Epithelial cell of esophagus (primary cell): ENCODE data around the gene SH2D7.
"Not testable (repeated sequence)": the region's sequence is repeated elsewhere in the genome, so short reads cannot be mapped to it uniquely, and the experiment has no call there.

Experiments
- DNase-seq: peaks from one replicate; pipeline ENCODE4 v3.0.0; 2010; ENCODE audit warnings: low read depth
- H3K4me3 ChIP-seq: 2 replicates; pipeline ENCODE4 v1.5.1; 2011; ENCODE audit warnings: mild to moderate bottlenecking, low read length, control low read depth
- CTCF ChIP-seq: IDR thresholded peaks from 2 replicates; pipeline ENCODE4 v1.5.1; 2011; ENCODE audit warnings: low read depth, mild to moderate bottlenecking, low read length, control low read depth, inconsistent platforms; ENCODE audit not compliant: insufficient read depth; ENCODE audit errors: missing control alignments

Gene SH2D7

GRCh38 chr15:78142332-78142731, 50.0 kb downstream of the SH2D7 start:
- TF ChIP-seq CTCF, result no peak
- no peak for DNase-seq
- no peak overlapping the region for H3K4me3 ChIP-seq

GRCh38 chr15:78146425-78147154, 54.2 kb downstream of the SH2D7 start:
- DNase-seq, result peak; percentile 75
- H3K4me3 ChIP-seq, result no peak overlapping the region
- no peak for TF ChIP-seq CTCF

GRCh38 chr15:78147566-78147965, 55.2 kb downstream of the SH2D7 start:
- H3K4me3 ChIP-seq, result no peak overlapping the region
- no peak for DNase-seq
- TF ChIP-seq CTCF, result no peak

GRCh38 chr15:78148392-78149067, 56.2 kb downstream of the SH2D7 start:
- DNase-seq, result no peak
- TF ChIP-seq CTCF, result no peak
- H3K4me3 ChIP-seq, result peak overlapping the region; percentile 47

GRCh38 chr15:78149068-78149804, 56.9 kb downstream of the SH2D7 start, which contains the start of gene IDH3A:
IDH3A (plus strand) TSS chr15:78149362; CDS start chr15:78149404, 42 bp downstream.
- no peak for TF ChIP-seq CTCF
- peak; percentile 97 for DNase-seq
- peak within 1 kb of the TSS; percentile 70 for H3K4me3 ChIP-seq

- TF ChIP-seq CTCF, result no peak
- peak overlapping the region; percentile 70 for H3K4me3 ChIP-seq
- peak; percentile 14 for DNase-seq
These were observed 57.7 kb downstream of the SH2D7 start for GRCh38 chr15:78149805-78150751.

- DNase-seq, H3K4me3 ChIP-seq: not testable (repeated sequence)
These were observed 58.7 kb downstream of the SH2D7 start for GRCh38 chr15:78151075-78151474.
